COLO668 (cell line): Measurements from ENCODE around the gene ANKS1B.

Source experiments
- DNase-seq: peaks from one replicate; lab custom pipeline; 2025; ENCODE audit not compliant: unreplicated experiment; lab: John Stamatoyannopoulos, UW

The ANKS1B gene

GRCh38 chr12:98901189-98901588, 1083.5 kb downstream of the ANKS1B start:
- no peak for DNase-seq

- no peak for DNase-seq
Observed at GRCh38 chr12:98896938-98897337, 1087.8 kb downstream of the ANKS1B start.

GRCh38 chr12:98895086-98895651, 1089.6 kb downstream of the ANKS1B start:
- DNase-seq, result peak; percentile 75

GRCh38 chr12:98894412-98895085, 1090.2 kb downstream of the ANKS1B start:
- DNase-seq, result peak; percentile 76

- DNase-seq, result no peak
Observed at GRCh38 chr12:98893675-98894411, 1090.9 kb downstream of the ANKS1B start.

- no peak for DNase-seq
Observed at GRCh38 chr12:98893126-98893674, 1091.5 kb downstream of the ANKS1B start.

GRCh38 chr12:98885778-98886177, 1099.0 kb downstream of the ANKS1B start:
- no peak for DNase-seq

GRCh38 chr12:98883231-98883630, 1101.5 kb downstream of the ANKS1B start:
- DNase-seq, result no peak

GRCh38 chr12:98882526-98882925, 1102.2 kb downstream of the ANKS1B start:
- no peak for DNase-seq

GRCh38 chr12:98873776-98874175, 1111.0 kb downstream of the ANKS1B start:
- no peak for DNase-seq

GRCh38 chr12:98870504-98870903, 1114.2 kb downstream of the ANKS1B start:
- peak; percentile 69 for DNase-seq

- peak; percentile 34 for DNase-seq
Observed at GRCh38 chr12:98869886-98870503, 1114.7 kb downstream of the ANKS1B start.

GRCh38 chr12:98868538-98868937, 1116.2 kb downstream of the ANKS1B start:
- DNase-seq, result no peak

GRCh38 chr12:98868076-98868475, 1116.7 kb downstream of the ANKS1B start:
- no peak for DNase-seq

- DNase-seq, result no peak
Observed at GRCh38 chr12:98864363-98864762, 1120.4 kb downstream of the ANKS1B start.

GRCh38 chr12:98863167-98863566, 1121.6 kb downstream of the ANKS1B start:
- DNase-seq, result no peak

- no peak for DNase-seq
Observed at GRCh38 chr12:98861251-98861650, 1123.5 kb downstream of the ANKS1B start.

GRCh38 chr12:98856897-98857540, 1127.7 kb downstream of the ANKS1B start:
- DNase-seq, result no peak

- DNase-seq, result no peak
Observed at GRCh38 chr12:98852181-98852580, 1132.6 kb downstream of the ANKS1B start.

GRCh38 chr12:98847242-98847641, 1137.5 kb downstream of the ANKS1B start:
- no peak for DNase-seq

- DNase-seq, result no peak
Observed at GRCh38 chr12:98845957-98846356, 1138.8 kb downstream of the ANKS1B start.
